Astrocyte of the hippocampus (primary cell): ENCODE data around the gene ABCB11.
A peak's percentile ranks its signal among the peaks of the same experiment; 100 is the strongest.
"Not testable (repeated sequence)": the region's sequence is repeated elsewhere in the genome, so short reads cannot be mapped to it uniquely, and the experiment has no call there.

ENCODE experiments used
- DNase-seq: peaks from one replicate; pipeline ENCODE4 v3.0.0; 2011; ENCODE audit warnings: low read depth, low spot score

Gene ABCB11

DNA sequence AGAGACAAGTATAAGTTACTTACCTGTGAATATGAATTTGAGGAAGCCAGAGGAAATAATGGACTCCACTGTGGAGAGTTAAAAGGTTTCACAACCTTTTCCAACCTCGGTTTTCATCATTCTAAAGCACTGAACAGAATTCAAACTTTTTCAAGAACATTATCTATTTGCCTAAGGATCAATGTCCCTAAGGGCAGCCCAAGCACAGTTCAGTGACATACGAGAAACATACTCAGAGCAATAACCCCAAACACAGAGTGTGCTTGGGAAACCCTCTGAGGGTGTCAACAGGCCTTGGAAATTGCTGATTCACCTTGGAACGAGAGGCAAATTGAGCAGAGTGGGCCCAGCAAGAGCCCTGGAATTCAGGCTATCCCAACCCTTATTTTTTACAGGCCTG, at the start of gene ABCB11:
Gene ABCB11, minus strand, starts transcription at position 123 of the 400 bp plus-strand sequence. CDS start 13,199 bp downstream, outside the sequence.
- no peak for DNase-seq

- peak; percentile 46 for DNase-seq
Observed at GRCh38 chr2:169080250-169081069, 49.3 kb upstream of the ABCB11 start.

DNA sequence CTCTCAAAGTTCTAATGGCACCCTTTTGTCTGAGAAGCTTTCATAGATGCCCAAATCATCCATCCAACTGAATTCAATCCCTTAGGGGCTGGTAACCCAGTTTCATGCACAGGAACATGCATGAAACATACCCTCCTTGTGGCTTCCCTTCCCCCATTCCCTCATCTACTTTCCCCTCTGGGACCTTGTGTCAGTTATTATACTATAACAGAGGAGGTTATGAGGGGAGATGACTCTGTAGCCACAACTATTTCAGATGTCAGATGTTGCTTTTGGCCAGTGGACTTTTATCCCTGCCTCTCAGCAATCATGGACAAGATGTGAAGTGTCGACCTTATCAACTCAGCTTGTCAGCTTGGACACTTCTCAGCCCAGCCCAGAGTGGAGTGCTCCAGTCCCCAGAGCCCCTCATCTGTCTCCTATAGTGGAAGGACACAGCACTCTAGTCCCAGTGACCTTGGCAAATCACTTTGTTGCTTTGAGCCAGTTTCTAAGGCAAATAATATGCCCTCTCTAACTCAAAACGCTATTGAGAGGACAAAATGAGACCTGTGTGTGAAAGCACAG, 46.6 kb upstream of the ABCB11 start:
- DNase-seq: no peak

DNA sequence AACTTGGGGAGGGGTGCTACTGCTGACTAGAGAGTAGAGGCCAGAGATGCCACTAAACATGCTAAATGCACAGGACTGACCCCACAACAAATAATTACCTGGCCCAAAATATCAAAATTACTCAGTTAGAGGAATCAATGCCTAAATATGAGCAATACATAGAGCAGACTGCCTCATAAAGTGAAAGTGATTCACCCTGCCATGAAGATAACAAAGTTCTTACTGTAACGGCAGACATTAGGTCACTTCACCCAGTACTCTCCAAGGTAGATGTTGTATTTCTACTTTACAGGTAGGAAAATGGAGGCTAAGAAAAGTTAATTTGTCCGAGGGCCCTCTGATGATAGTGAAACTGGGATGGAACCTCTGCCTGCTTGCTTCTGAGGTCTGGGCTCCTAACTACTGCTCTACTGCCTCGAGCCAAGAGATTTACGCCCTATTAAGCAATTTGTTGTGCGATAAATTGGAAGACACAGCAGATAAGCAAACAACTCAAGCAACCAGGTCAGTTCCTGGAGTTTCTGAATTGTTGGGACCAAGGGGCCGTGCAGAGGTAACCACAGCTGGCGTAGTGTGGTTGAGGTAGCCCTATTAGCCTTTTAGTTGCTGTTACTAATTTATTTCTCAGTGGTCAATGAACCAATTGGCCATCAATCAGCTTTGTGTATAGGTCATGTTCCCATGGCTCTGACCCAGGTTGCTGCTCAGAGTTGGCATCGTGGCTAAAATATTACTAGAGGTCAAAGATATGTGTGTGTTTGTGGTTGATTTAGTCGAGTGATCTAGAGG, 43.0 kb upstream of the ABCB11 start:
- DNase-seq: peak; percentile 55

- DNase-seq: no peak
Observed at GRCh38 chr2:169073211-169073962, 42.3 kb upstream of the ABCB11 start.

DNA sequence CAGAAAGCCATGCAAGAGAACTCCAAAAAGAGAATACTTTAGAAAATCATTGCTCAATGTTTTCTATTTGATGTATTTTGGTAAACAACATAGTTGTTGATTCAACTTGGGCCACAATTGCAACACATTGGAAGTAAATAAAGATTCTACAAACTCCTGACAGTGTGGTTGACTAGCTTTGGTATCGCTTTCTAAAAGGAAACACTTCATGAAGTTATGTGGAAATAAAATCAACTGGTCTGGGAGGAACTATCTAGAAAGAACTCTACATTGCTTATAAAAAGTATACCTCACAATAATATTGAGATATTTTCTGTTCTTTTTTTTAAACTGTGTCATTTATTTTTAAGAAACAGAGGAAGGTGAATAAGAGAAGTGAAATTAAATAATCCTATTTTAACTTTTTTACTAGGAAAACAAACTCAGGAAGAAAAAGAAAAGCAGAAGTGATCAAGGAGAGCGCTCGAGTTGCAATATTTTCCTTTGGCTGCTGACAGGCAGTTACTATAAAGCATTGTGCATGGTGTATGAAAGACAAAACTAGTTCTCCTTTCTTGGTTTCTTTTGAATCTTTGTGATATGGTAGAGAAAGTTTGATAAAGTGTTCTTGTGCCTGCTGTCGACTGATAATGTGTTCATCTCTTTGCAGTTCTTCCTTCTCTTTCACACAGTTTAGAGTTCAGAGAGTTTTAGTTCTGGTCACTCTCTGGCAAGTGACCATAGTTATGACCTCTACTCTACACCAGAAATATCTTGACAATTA, 41.2 kb upstream of the ABCB11 start:
- no peak for DNase-seq

DNA sequence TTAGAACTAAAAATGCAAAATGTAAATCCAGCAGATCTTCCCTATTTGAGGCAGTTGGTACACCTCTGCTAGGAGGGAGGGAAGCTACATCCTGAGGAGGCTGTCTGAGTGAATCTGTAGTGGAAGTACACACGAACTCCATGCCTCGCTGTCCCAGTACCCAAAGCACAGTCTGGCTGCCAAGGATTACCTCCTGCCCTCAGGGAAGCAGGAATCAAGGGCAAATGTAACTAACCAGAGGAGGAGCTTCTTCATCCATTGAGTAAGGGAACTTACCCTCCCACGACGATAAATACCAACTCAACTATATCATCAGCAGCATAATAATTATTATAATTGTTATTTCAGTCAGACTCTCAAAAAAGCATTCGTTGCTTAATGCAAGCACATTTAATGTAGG, 40.3 kb upstream of the ABCB11 start:
- DNase-seq: no peak

- no peak for DNase-seq
Observed at GRCh38 chr2:169069833-169070232, 38.7 kb upstream of the ABCB11 start.

DNA sequence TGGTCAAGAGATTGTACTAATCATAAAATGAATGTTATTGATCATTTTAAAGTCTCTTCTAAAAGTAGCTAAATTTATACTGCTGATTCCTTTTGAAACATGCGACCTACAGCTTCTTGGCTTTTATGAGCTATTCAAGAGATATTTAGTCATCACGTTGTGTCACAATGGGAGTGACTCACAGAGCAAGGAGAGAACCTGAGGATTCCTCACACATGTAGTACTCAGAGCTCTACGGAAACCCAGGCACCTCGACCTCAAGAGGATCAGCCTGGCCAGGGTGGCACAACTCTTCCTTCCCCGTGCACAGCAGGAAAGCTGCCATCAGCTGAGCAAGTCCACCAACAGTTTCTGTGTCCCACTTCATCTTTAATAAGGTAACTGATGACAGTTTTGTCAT, 38.2 kb upstream of the ABCB11 start, which contains the start of gene DHRS9:
Gene DHRS9, plus strand, starts transcription at position 223 of the 400 bp plus-strand sequence. CDS start 12,019 bp downstream, outside the sequence.
- peak; percentile 71 for DNase-seq

GRCh38 chr2:169066897-169067296, 35.8 kb upstream of the ABCB11 start:
- DNase-seq: no peak

DNA sequence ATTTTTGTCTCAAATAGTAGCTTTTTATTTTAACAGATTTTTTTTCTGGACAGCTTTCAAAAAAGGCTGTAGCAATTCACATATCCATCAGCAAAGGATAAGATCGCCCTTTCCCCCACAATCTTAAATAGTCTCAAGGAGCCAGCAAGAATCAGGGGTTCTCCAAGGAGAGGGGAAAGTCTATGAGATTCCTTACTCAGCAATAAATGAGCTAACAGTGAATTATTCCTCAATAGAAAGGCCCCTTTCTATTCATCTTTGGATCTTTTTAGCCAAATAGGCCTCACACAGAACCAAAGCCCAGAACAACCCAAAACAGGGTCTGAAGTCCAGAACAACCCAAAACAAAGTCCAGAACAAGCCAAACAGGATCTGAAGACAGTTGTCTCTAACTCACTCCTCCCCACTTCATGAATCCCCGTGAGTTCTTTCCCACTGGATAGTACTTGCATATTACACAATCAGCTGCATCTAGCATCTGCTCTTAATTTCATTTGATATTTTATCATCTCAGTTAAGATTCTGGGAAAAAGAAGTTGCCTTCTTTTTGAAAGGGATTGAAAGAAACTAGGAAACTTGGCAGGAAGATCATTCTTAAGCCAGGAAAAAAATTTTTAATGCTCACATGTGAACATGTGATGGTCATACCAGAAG, 34.9 kb upstream of the ABCB11 start:
- no peak for DNase-seq

- DNase-seq: no peak
Observed at GRCh38 chr2:169065422-169065821, 34.3 kb upstream of the ABCB11 start.

- DNase-seq: not testable (repeated sequence)
Observed at GRCh38 chr2:169064199-169064598, 33.1 kb upstream of the ABCB11 start.

DNA sequence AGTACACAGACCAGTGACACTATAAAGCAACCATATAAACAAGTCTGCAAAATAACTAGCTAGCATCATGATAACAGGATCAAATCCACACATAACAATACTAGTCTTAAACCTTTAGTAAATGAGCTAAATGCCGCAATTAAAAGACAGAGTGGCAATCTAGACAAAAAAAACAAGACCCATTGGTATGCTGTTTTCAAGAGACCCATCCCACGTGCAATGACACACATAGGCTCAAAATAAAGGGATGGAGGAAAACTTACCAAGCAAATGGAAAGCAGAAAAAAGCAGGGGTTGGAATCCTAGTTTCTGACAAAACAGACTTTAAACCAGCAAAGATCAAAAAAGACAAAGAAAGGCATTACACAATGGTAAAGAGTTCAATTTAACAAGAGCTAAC, 23.5 kb upstream of the ABCB11 start:
- DNase-seq: not testable (repeated sequence)

DNA sequence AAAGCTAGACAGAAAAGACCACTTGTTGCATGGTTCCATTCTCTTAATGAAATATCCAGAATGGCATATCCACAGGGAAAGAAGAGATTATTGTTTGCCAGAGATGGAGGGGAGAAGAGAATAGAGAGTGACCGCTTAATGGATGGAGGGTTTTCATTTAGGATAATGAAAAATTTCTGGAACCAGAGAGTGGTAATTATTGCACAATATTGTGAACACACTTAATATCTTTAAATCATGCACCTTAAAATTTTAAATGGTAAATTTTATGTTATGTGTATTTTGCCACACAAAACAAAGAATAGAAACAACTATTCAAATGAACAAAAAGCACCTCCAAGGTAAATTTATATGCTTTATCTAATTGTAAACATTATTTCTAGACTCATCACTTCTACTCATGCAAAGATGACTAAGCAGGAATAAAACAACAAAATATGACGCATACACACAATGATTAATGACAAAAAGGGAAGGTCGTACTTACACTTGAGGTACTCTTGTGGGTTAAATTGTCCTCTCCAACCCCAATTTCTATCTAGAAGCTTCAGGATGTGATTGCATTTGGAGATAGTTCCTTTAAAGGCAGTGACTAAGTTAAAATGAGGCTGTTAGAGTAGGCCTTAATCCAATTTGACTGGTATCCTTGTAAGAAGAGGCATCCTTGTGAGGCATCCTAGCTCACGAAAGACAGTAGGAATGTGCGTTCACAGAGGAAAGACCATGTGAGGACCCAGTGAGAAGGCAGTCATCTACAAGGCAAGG, 19.5 kb upstream of the ABCB11 start:
- no peak for DNase-seq

DNA sequence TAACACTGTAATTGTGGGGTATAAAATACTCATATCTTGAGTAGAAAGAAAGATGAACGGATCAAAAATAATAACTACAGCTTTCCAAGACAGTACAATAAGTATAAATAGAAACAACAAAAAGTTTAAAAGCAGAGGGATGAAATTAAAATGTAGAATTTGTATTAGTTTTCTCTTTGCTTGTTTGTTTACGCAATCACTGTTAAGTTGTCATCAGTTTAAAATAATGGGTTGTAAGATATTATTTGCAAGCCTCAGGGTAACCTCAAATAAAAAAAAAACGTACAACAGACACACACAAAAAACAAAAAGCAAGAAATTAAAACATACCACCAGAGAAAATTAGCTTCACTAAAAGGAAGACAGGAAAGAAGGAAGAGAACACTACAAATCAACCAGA, 18.0 kb upstream of the ABCB11 start:
- no peak for DNase-seq

- no peak for DNase-seq
Observed at GRCh38 chr2:169047256-169048250, 16.4 kb upstream of the ABCB11 start.

GRCh38 chr2:169046440-169047151, 15.5 kb upstream of the ABCB11 start:
- DNase-seq: no peak
